HEK293T (cell line): ENCODE data around the gene ZFPL1.

Experiments
- ARNT ChIP-seq: fragments of 450-650 bp; IDR thresholded peaks from 2 replicates; pipeline ENCODE4 v1.6.1; 2017; ENCODE audit warnings: mild to moderate bottlenecking
- ELF4 ChIP-seq: fragments of 450-650 bp; IDR thresholded peaks from 2 replicates; pipeline ENCODE4 v1.6.1; 2017; ENCODE audit warnings: antibody characterized with exemption
- FOXA1 ChIP-seq: fragments of 450-650 bp; IDR thresholded peaks from 2 replicates; pipeline ENCODE4 v1.6.1; 2016; ENCODE audit warnings: mild to moderate bottlenecking
- FOXK2 ChIP-seq: fragments of 450-650 bp; IDR thresholded peaks from 2 replicates; pipeline ENCODE4 v1.6.1; 2016; ENCODE audit warnings: mild to moderate bottlenecking
- SP1 ChIP-seq: fragments of 450-650 bp; IDR thresholded peaks from 2 replicates; pipeline ENCODE4 v1.6.1; 2017
- TARDBP ChIP-seq: fragments of 450-650 bp; IDR thresholded peaks from 2 replicates; pipeline ENCODE4 v1.6.1; 2016
- ZNF384 ChIP-seq: fragments of 450-650 bp; IDR thresholded peaks from 2 replicates; pipeline ENCODE4 v1.6.1; 2016

GRCh38 chr11:65111744-65112545 lies 27.9 kb downstream of the ZFPL1 start, which contains the start of gene TM7SF2:
- no peak for TF ChIP-seq FOXA1
- peak; percentile 41; the same call in 1 of the 2 replicates for TF ChIP-seq ELF4
- TF ChIP-seq SP1: no peak
- no peak for TF ChIP-seq FOXK2
- no peak for TF ChIP-seq ZNF384
- TF ChIP-seq TARDBP: no peak
- TF ChIP-seq ARNT: no peak
